SK-N-SH treated with all-trans-retinoic acid at 6 μM for 48 hours (cell line): ENCODE results near the gene TTC28.

Source experiments
- OSR1 ChIP-seq: fragments of 250-450 bp; sonication (Bioruptor Pico); IDR thresholded peaks from 2 replicates; pipeline ENCODE4 v1.8.0; 2022; ENCODE audit warnings: moderate library complexity, mild to moderate bottlenecking, inconsistent platforms
- ZFP3 ChIP-seq: fragments of 250-450 bp; sonication (Bioruptor Pico); IDR thresholded peaks from 2 replicates; pipeline ENCODE4 v1.5.0; 2020; ENCODE audit warnings: mild to moderate bottlenecking, moderate library complexity

DNA sequence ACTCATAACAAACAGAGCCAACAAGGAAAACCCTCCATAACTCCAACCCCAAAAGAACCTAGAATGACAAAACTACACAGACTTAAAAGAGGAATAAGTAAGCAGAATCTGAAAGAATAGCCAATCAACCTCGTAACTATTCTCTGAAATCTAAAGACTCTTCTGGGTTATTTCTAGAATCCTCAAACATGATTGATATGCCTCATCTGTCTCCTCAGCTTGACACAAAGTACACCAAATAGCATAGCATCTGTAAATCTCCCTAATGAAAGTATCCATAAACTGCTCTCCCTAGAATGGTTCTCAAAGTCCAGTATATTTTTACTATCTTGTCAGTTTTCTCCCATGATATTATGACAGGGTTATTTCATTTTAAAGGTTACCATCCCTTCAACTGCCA lies 195.0 kb downstream of the TTC28 start:
- TF ChIP-seq ZFP3 (CRISPR knock-in tag) (no peak), OSR1 (no peak)
